HCT116 (cell line): ENCODE data around the gene HERC2. TPM values are rescaled to one million over a fixed set of nuclear protein-coding genes. Genes with fewer than 3 reads are reported as not detected.

Source experiments
- ATAC-seq: fragments of 200-7000 bp; cut with Tn5 transposase; 2 replicates; pipeline ENCODE4 v1.9.1; 2020; ENCODE audit warnings: mild to moderate bottlenecking, moderate library complexity
- BruUV-seq: library from RNA; stranded (reverse); fragments of 400-500 nt; replicated peaks from 2 replicates; lab custom pipeline; 2021; lab: Mats Ljungman, UMichigan
- CTCF ChIA-PET: fragments of 300-600 bp; sonication (Branson Sonifier 250); formaldehyde crosslinking; loops from one replicate; lab custom pipeline; 2021; ENCODE audit warnings: antibody characterized with exemption; lab: Charles Lee
- POLR2A ChIA-PET: fragments of 300-600, 350-600 bp; sonication (Branson Sonifier 250); formaldehyde crosslinking; loops from one replicate; lab custom pipeline; 2021; ENCODE audit warnings: antibody characterized with exemption; lab: Charles Lee
- RAD21 ChIA-PET, 2 experiments: fragments of 300-600 bp; sonication (Branson Sonifier 250); formaldehyde crosslinking; loops; one replicate each; lab custom pipeline; 2023; ENCODE audit warnings: low total read pairs in 2 of 2; ENCODE audit not compliant: uncharacterized antibody in 2 of 2, unreplicated experiment in 2 of 2, low non-redundant PET in 1 of 2; lab: Charles Lee
- DNase-seq: peaks from one replicate; pipeline ENCODE4 v3.0.0-alpha.2; 2010; ENCODE audit warnings: low read depth, low spot score
- H2AFZ ChIP-seq: fragments of 200-600 bp; shearing (Covaris generic), sonication (generic); 2 replicates; pipeline ENCODE4 v1.6.1; 2017; ENCODE audit warnings: low read depth, mixed run types, mixed read lengths, antibody characterized with exemption, low read length; ENCODE audit not compliant: poor library complexity, severe bottlenecking
- H3K27ac ChIP-seq: 2 replicates; pipeline ENCODE4 v1.5.1; 2012; ENCODE audit warnings: low read depth, low read length
- H3K27me3 ChIP-seq: fragments of 200-600 bp; sonication (generic); 2 replicates; pipeline ENCODE4 v1.6.1; 2016; ENCODE audit warnings: mixed run types, low read length, mixed read lengths; ENCODE audit not compliant: insufficient read depth
- H3K36me3 ChIP-seq, 2 experiments: fragments of 200-500 bp in 1 of 2; fragments of 200-600 bp in 1 of 2; sonication (Bioruptor generic) in 1 of 2; sonication (generic) in 1 of 2; 2 replicates each; pipeline versions ENCODE4 v1.5.1 to v1.6.1; 2014 to 2016; ENCODE audit warnings: low read length in 2 of 2, inconsistent platforms in 1 of 2, mixed read lengths in 1 of 2, mixed run types in 1 of 2; ENCODE audit not compliant: insufficient read depth in 2 of 2, control insufficient read depth in 1 of 2
- H3K4me1 ChIP-seq, 2 experiments: fragments of 200-600 bp in 1 of 2; sonication (generic) in 1 of 2; 2 replicates each; pipeline versions ENCODE4 v1.5.1 to v1.6.1; 2012 to 2017; ENCODE audit warnings: low read length in 2 of 2, inconsistent platforms in 1 of 2, mild to moderate bottlenecking in 1 of 2, mixed read lengths in 1 of 2, mixed run types in 1 of 2, moderate library complexity in 1 of 2; ENCODE audit not compliant: insufficient read depth in 2 of 2, control insufficient read depth in 1 of 2
- H3K4me2 ChIP-seq: fragments of 200-600 bp; sonication (generic); 2 replicates; pipeline ENCODE4 v1.6.1; 2017; ENCODE audit warnings: mixed run types, low read length, mixed read lengths
- H3K4me3 ChIP-seq, 2 experiments: fragments of 200-600 bp in 1 of 2; sonication (generic) in 1 of 2; replicated peaks in 1 of 2; 2 replicates each; pipeline ENCODE4 v1.5.1; 2011 to 2016; ENCODE audit warnings: low read length in 2 of 2, control low read depth in 1 of 2, low read depth in 1 of 2, mild to moderate bottlenecking in 1 of 2, mixed read lengths in 1 of 2, mixed run types in 1 of 2
- H3K79me2 ChIP-seq: fragments of 200-600 bp; sonication (generic); 2 replicates; pipeline ENCODE4 v1.6.1; 2017; ENCODE audit warnings: mild to moderate bottlenecking, mixed run types, low read length, moderate library complexity, mixed read lengths; ENCODE audit not compliant: insufficient read depth
- H3K9ac ChIP-seq: fragments of 200-600 bp; sonication (generic); 2 replicates; pipeline ENCODE4 v1.6.1; 2016; ENCODE audit warnings: low read length, mixed read lengths
- H3K9me2 ChIP-seq: fragments of 200-600 bp; sonication (generic), shearing (Covaris generic); 2 replicates; pipeline ENCODE4 v1.6.1; 2017; ENCODE audit warnings: mixed run types, mild to moderate bottlenecking, moderate library complexity; ENCODE audit not compliant: insufficient read depth
- H3K9me3 ChIP-seq, 2 experiments: fragments of 200-500 bp in 1 of 2; fragments of 200-600 bp in 1 of 2; sonication (Bioruptor generic) in 1 of 2; sonication (generic) in 1 of 2; 2 replicates each; pipeline ENCODE4 v1.6.1; 2014 to 2017; ENCODE audit warnings: low read length in 2 of 2, mixed read lengths in 2 of 2, inconsistent platforms in 1 of 2, low read depth in 1 of 2, mild to moderate bottlenecking in 1 of 2, mixed run types in 1 of 2, moderate library complexity in 1 of 2; ENCODE audit not compliant: control insufficient read depth in 1 of 2, insufficient read depth in 1 of 2
- H4K20me1 ChIP-seq: fragments of 200-600 bp; sonication (generic), shearing (Covaris generic); 2 replicates; pipeline ENCODE4 v1.6.1; 2017; ENCODE audit warnings: mixed run types, mild to moderate bottlenecking, moderate library complexity; ENCODE audit not compliant: insufficient read depth
- CBX3 ChIP-seq: IDR thresholded peaks from 2 replicates; pipeline ENCODE4 v1.6.1; 2012; ENCODE audit warnings: low read depth
- EGR1 ChIP-seq: IDR thresholded peaks from 2 replicates; pipeline ENCODE4 v1.6.1; 2012; ENCODE audit warnings: low read depth
- ELF1 ChIP-seq: IDR thresholded peaks from 2 replicates; pipeline ENCODE4 v1.6.1; 2012; ENCODE audit warnings: low read depth, borderline replicate concordance
- EZH2phosphoT487 ChIP-seq: fragments of 200-600 bp; IDR thresholded peaks from 2 replicates; pipeline ENCODE4 v1.6.1; 2018; ENCODE audit warnings: antibody characterized with exemption, borderline replicate concordance
- FOSL1 ChIP-seq: IDR thresholded peaks from 2 replicates; pipeline ENCODE4 v1.6.1; 2012; ENCODE audit warnings: low read depth
- JUND ChIP-seq: IDR thresholded peaks from 2 replicates; pipeline ENCODE4 v1.6.1; 2012
- POLR2AphosphoS5 ChIP-seq: IDR thresholded peaks from 2 replicates; pipeline ENCODE4 v1.6.1; 2011; ENCODE audit warnings: mild to moderate bottlenecking, low read depth, low read length, moderate library complexity
- RAD21 ChIP-seq: IDR thresholded peaks from 2 replicates; pipeline ENCODE4 v1.6.1; 2012; ENCODE audit warnings: low read depth, mild to moderate bottlenecking
- SIN3A ChIP-seq: IDR thresholded peaks from 2 replicates; pipeline ENCODE4 v1.6.1; 2012; ENCODE audit warnings: low read depth
- SRF ChIP-seq: IDR thresholded peaks from 2 replicates; pipeline ENCODE4 v1.6.1; 2012; ENCODE audit warnings: low read depth
- TCF7L2 ChIP-seq: IDR thresholded peaks from 2 replicates; pipeline ENCODE4 v1.7.0; 2011; ENCODE audit warnings: borderline replicate concordance, inconsistent platforms; ENCODE audit not compliant: insufficient read depth, insufficient read length; ENCODE audit errors: extremely low read depth
- ZFX ChIP-seq: fragments of 450-650 bp; IDR thresholded peaks from 2 replicates; pipeline ENCODE4 v1.6.1; 2017
- intact Hi-C: fragments of 100-400 bp; cut with micrococcal nuclease; formaldehyde crosslinking; loops from 2 replicates; pipeline ENCODE4 v1.10.0; 2022
- total RNA-seq: library from RNA; stranded (reverse); gene quantifications from one replicate; pipeline ENCODE4 v1.2.1, GENCODE V29; 2021; ENCODE audit not compliant: unreplicated experiment
- TF ChIP-seq, protein P1 (sequence below): IDR thresholded peaks from 2 replicates; pipeline ENCODE4 v1.6.1; 2011; ENCODE audit warnings: mild to moderate bottlenecking, low read length, moderate library complexity; ENCODE audit not compliant: insufficient replicate concordance; ENCODE audit errors: extremely low read depth
- TF ChIP-seq, protein P2 (sequence below), 3 experiments: fragments of 200-600 bp in 1 of 3; sonication (generic) in 1 of 3; IDR thresholded peaks in 2 of 3; conservative IDR thresholded peaks in 1 of 3; 2 replicates each; pipeline ENCODE4 v1.5.1; 2012 to 2017; ENCODE audit warnings: low read depth in 2 of 3, low read length in 2 of 3, antibody characterized with exemption in 1 of 3, borderline replicate concordance in 1 of 3, control low read depth in 1 of 3, mild to moderate bottlenecking in 1 of 3, mixed read lengths in 1 of 3, mixed run types in 1 of 3, moderate library complexity in 1 of 3; ENCODE audit not compliant: insufficient read depth in 1 of 3

Gene HERC2
- total RNA-seq, 1 experiment from 2014 or later: 55.5 TPM

DNA sequence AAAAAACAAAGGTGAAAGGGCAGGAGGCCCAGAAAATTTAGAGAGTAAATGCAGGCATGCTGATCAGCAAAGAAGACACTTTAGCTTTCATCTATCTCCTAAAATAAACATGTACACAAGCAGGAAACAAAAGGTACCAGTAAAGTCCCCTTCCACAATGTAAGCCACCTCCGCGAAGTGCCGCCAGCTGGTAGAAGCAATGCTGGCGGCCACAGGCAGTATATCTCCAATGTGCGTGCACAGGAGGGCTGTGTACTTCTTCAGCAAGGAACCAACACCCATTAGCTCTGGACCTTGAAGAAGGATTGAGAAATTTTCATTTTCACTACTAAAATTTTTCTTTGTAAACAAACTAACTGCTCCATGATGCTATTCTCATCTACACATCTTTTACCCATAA is 75.4 kb downstream of the HERC2 start (continued):
- TF ChIP-seq, protein P1, sequence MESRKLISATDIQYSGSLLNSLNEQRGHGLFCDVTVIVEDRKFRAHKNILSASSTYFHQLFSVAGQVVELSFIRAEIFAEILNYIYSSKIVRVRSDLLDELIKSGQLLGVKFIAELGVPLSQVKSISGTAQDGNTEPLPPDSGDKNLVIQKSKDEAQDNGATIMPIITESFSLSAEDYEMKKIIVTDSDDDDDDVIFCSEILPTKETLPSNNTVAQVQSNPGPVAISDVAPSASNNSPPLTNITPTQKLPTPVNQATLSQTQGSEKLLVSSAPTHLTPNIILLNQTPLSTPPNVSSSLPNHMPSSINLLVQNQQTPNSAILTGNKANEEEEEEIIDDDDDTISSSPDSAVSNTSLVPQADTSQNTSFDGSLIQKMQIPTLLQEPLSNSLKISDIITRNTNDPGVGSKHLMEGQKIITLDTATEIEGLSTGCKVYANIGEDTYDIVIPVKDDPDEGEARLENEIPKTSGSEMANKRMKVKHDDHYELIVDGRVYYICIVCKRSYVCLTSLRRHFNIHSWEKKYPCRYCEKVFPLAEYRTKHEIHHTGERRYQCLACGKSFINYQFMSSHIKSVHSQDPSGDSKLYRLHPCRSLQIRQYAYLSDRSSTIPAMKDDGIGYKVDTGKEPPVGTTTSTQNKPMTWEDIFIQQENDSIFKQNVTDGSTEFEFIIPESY: no peak
- TF ChIP-seq CBX3 (no peak), JUND (no peak), EZH2phosphoT487 (no peak), EGR1 (no peak), SIN3A (no peak), ZFX (no peak), SRF (no peak), FOSL1 (no peak)
- TF ChIP-seq, all 23 proteins: peak for 0

DNA sequence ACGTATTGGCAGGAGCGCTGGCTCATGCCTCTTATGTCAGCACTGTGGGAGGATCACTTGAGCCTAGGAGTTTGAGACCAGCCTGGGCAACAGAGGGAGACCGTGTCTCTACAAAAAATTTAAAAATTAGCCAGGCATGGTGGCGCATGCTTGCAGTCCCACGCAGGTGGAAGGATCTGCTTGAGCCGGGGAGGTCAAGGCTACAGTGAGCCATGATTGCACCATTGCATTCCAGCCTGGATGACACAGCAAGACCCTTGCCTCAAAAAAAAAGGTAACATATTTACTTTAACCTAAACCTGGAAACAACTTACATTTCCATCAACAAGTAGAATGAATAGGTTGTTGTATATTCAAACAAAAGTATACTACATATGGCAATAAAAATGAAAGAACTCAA is 78.1 kb downstream of the HERC2 start:
- Histone ChIP-seq H3K79me2 (no peaks in the 10 kb centered on the region), H3K9me2 (no peaks in the 10 kb centered on the region), H3K27me3 (no peaks in the 10 kb centered on the region), H2AFZ (no peak overlapping the region), H3K4me1 (no peaks in the 10 kb centered on the region), H3K4me2 (no peak overlapping the region), H3K9me3 (no peaks in the 10 kb centered on the region), H3K4me3 (no peak overlapping the region), H3K27ac (no peak overlapping the region), H3K9ac (no peak overlapping the region), H3K36me3 (peaks cover 18 to 20% of the 10 kb centered on the region in 2 experiments; a peak in 3 of 4 replicates), H4K20me1 (no peaks in the 10 kb centered on the region)
- POLR2A ChIA-PET: no interaction called here
- no TSS peak for BruUV-seq
- CTCF ChIA-PET: no interaction called here
- ATAC-seq: no peak
- TF ChIP-seq ZFX: no peak
- no peak for TF ChIP-seq TCF7L2
- TF ChIP-seq ELF1: no peak
- TF ChIP-seq POLR2AphosphoS5: no peak
- no peak for TF ChIP-seq RAD21
- TF ChIP-seq FOSL1: no peak
- no peak for TF ChIP-seq SIN3A
- no peak for TF ChIP-seq EGR1
- TF ChIP-seq, protein P2, sequence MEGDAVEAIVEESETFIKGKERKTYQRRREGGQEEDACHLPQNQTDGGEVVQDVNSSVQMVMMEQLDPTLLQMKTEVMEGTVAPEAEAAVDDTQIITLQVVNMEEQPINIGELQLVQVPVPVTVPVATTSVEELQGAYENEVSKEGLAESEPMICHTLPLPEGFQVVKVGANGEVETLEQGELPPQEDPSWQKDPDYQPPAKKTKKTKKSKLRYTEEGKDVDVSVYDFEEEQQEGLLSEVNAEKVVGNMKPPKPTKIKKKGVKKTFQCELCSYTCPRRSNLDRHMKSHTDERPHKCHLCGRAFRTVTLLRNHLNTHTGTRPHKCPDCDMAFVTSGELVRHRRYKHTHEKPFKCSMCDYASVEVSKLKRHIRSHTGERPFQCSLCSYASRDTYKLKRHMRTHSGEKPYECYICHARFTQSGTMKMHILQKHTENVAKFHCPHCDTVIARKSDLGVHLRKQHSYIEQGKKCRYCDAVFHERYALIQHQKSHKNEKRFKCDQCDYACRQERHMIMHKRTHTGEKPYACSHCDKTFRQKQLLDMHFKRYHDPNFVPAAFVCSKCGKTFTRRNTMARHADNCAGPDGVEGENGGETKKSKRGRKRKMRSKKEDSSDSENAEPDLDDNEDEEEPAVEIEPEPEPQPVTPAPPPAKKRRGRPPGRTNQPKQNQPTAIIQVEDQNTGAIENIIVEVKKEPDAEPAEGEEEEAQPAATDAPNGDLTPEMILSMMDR (IDR thresholded peaks at IDR 0.05 in 2 of 3, conservative IDR thresholded peaks at IDR 0.05 in 1 of 3; ENCODE audit: borderline replicate concordance in 1 of 3, insufficient read depth in 1 of 3, low read depth in 2 of 3, low read length in 2 of 3): no peak
- no peak for TF ChIP-seq EZH2phosphoT487
- RAD21 ChIA-PET: no interaction called here
- intact Hi-C loops: no loop called here
- DNase-seq: no peak
